T-helper 17 cell (primary cell): ENCODE data around the gene SERPINB8. TPM values are rescaled to one million over a fixed set of nuclear protein-coding genes. Genes with fewer than 3 reads are reported as not detected.

Experiments used
- ATAC-seq: fragments of 150-1000 bp; cut with Tn5 transposase; 2 replicates; pipeline ENCODE4 v1.10.0; 2021; ENCODE audit warnings: mild to moderate bottlenecking, moderate library complexity
- DNase-seq, 3 donors: peaks; one replicate each; pipeline versions ENCODE4 v3.0.0 to v3.0.0-alpha.2; 2020 to 2021
- H3K9me3 ChIP-seq: one replicate; pipeline ENCODE4 v1.7.0; 2013; ENCODE audit warnings: low read length, mild to moderate bottlenecking; ENCODE audit not compliant: control insufficient read depth, poor library complexity, severe bottlenecking
- H3K27ac Mint-ChIP-seq: one replicate; pipeline ENCODE4 v1.8.0; 2022; ENCODE audit warnings: mild to moderate bottlenecking, moderate library complexity, mixed read lengths
- H3K27me3 Mint-ChIP-seq: one replicate; pipeline ENCODE4 v1.8.0; 2022; ENCODE audit warnings: mixed read lengths
- H3K36me3 Mint-ChIP-seq: one replicate; pipeline ENCODE4 v1.8.0; 2022; ENCODE audit warnings: low read depth, mixed read lengths
- H3K4me1 Mint-ChIP-seq: one replicate; pipeline ENCODE4 v1.8.0; 2022; ENCODE audit warnings: mild to moderate bottlenecking, mixed read lengths
- H3K4me3 Mint-ChIP-seq: one replicate; pipeline ENCODE4 v1.8.0; 2022; ENCODE audit warnings: mild to moderate bottlenecking, moderate library complexity, mixed read lengths
- total RNA-seq, 4 donors: library from RNA in 2 of 4; stranded (reverse) in 2 of 4; gene quantifications; one replicate each; pipeline ENCODE4 v1.2.3 and lab custom pipeline; 2022 to 2026

The SERPINB8 gene
- total RNA-seq, 2 donors from 2014 or later = 6.7 to 15.3 TPM

- Mint-ChIP-seq H3K4me3 (no peak overlapping the region), H3K27ac (no peak overlapping the region), H3K4me1 (peaks cover 19% of the 10 kb centered on the region), H3K27me3 (peaks cover 13% of the 10 kb centered on the region), H3K36me3 (no peaks in the 10 kb centered on the region)
- DNase-seq = no peak
- ATAC-seq = no peak
- no peaks in the 10 kb centered on the region for H3K9me3 ChIP-seq
These were observed 5.7 kb downstream of the SERPINB8 start for GRCh38 chr18:63975628-63976027.

- peaks cover 4% of the 10 kb centered on the region for H3K27me3 Mint-ChIP-seq
- no peak overlapping the region for H3K27ac Mint-ChIP-seq
- no peak for DNase-seq
- H3K4me1 Mint-ChIP-seq = peaks cover 15% of the 10 kb centered on the region
- H3K9me3 ChIP-seq = no peaks in the 10 kb centered on the region
- ATAC-seq = no peak
- no peak overlapping the region for H3K4me3 Mint-ChIP-seq
- peaks cover 4% of the 10 kb centered on the region for H3K36me3 Mint-ChIP-seq
These were observed 7.2 kb downstream of the SERPINB8 start for GRCh38 chr18:63977040-63977439.

GRCh38 chr18:63979409-63979920 lies 9.6 kb downstream of the SERPINB8 start:
- H3K36me3 Mint-ChIP-seq = peaks cover 8% of the 10 kb centered on the region
- peak overlapping the region; percentile 45 for H3K27ac Mint-ChIP-seq
- peaks cover 14% of the 10 kb centered on the region for H3K4me1 Mint-ChIP-seq
- H3K27me3 Mint-ChIP-seq = peaks cover 4% of the 10 kb centered on the region
- no peak for DNase-seq
- H3K9me3 ChIP-seq = no peaks in the 10 kb centered on the region
- peak; percentile 66 for ATAC-seq
- H3K4me3 Mint-ChIP-seq = peak overlapping the region; percentile 15

GRCh38 chr18:63980027-63980426 lies 10.1 kb downstream of the SERPINB8 start:
- H3K4me1 Mint-ChIP-seq = peaks cover 14% of the 10 kb centered on the region
- H3K9me3 ChIP-seq = no peaks in the 10 kb centered on the region
- H3K36me3 Mint-ChIP-seq = peaks cover 8% of the 10 kb centered on the region
- peaks cover 4% of the 10 kb centered on the region for H3K27me3 Mint-ChIP-seq
- peak overlapping the region; percentile 45 for H3K27ac Mint-ChIP-seq
- DNase-seq = no peak
- no peak overlapping the region for H3K4me3 Mint-ChIP-seq
- no peak for ATAC-seq

GRCh38 chr18:63980896-63981460 lies 11.1 kb downstream of the SERPINB8 start:
- Mint-ChIP-seq H3K27me3 (peaks cover 4% of the 10 kb centered on the region), H3K36me3 (peaks cover 8% of the 10 kb centered on the region), H3K4me3 (no peak overlapping the region), H3K4me1 (peaks cover 14% of the 10 kb centered on the region), H3K27ac (no peak overlapping the region)
- ATAC-seq (no peak), DNase-seq (no peak)
- H3K9me3 ChIP-seq = no peaks in the 10 kb centered on the region

GRCh38 chr18:63981719-63982118 lies 11.8 kb downstream of the SERPINB8 start:
- H3K4me3 Mint-ChIP-seq = no peak overlapping the region
- no peaks in the 10 kb centered on the region for H3K9me3 ChIP-seq
- no peak for DNase-seq
- ATAC-seq = no peak
- H3K27me3 Mint-ChIP-seq = peaks cover 4% of the 10 kb centered on the region
- peaks cover 14% of the 10 kb centered on the region for H3K4me1 Mint-ChIP-seq
- H3K36me3 Mint-ChIP-seq = peaks cover 8% of the 10 kb centered on the region
- H3K27ac Mint-ChIP-seq = no peak overlapping the region

GRCh38 chr18:63982361-63982760 lies 12.5 kb downstream of the SERPINB8 start:
- no peaks in the 10 kb centered on the region for H3K9me3 ChIP-seq
- ATAC-seq (no peak), DNase-seq (no peak)
- Mint-ChIP-seq H3K4me1 (peaks cover 14% of the 10 kb centered on the region), H3K4me3 (no peak overlapping the region), H3K27ac (no peak overlapping the region), H3K27me3 (peaks cover 4% of the 10 kb centered on the region), H3K36me3 (peaks cover 8% of the 10 kb centered on the region)

- Mint-ChIP-seq H3K4me1 (no peaks in the 10 kb centered on the region), H3K4me3 (no peak overlapping the region), H3K27me3 (no peaks in the 10 kb centered on the region), H3K27ac (no peak overlapping the region), H3K36me3 (peaks cover 4% of the 10 kb centered on the region)
- DNase-seq = no peak
- no peak for ATAC-seq
- no peaks in the 10 kb centered on the region for H3K9me3 ChIP-seq
These were observed 17.0 kb downstream of the SERPINB8 start for GRCh38 chr18:63986885-63987284.

- ATAC-seq = no peak
- DNase-seq = no peak
- no peak overlapping the region for H3K27ac Mint-ChIP-seq
- no peak overlapping the region for H3K4me3 Mint-ChIP-seq
- H3K9me3 ChIP-seq = no peaks in the 10 kb centered on the region
- H3K36me3 Mint-ChIP-seq = peaks cover 2% of the 10 kb centered on the region
- H3K27me3 Mint-ChIP-seq = peaks cover 4% of the 10 kb centered on the region
- no peaks in the 10 kb centered on the region for H3K4me1 Mint-ChIP-seq
These were observed 17.9 kb downstream of the SERPINB8 start for GRCh38 chr18:63987743-63988142.

GRCh38 chr18:63992751-63993150 lies 22.9 kb downstream of the SERPINB8 start:
- peaks cover 5% of the 10 kb centered on the region for H3K9me3 ChIP-seq
- no peak for ATAC-seq
- H3K4me3 Mint-ChIP-seq = no peak overlapping the region
- no peak overlapping the region for H3K27ac Mint-ChIP-seq
- H3K4me1 Mint-ChIP-seq = no peaks in the 10 kb centered on the region
- DNase-seq = no peak
- peaks cover 4% of the 10 kb centered on the region for H3K27me3 Mint-ChIP-seq
- H3K36me3 Mint-ChIP-seq = no peaks in the 10 kb centered on the region

GRCh38 chr18:63994783-63995399 lies 25.0 kb downstream of the SERPINB8 start:
- DNase-seq (peak; percentile 18 to 26 (median 19)), ATAC-seq (no peak)
- peaks cover 5% of the 10 kb centered on the region for H3K9me3 ChIP-seq
- H3K4me3 Mint-ChIP-seq = no peak overlapping the region
- H3K4me1 Mint-ChIP-seq = no peaks in the 10 kb centered on the region
- peaks cover 4% of the 10 kb centered on the region for H3K27me3 Mint-ChIP-seq
- no peaks in the 10 kb centered on the region for H3K36me3 Mint-ChIP-seq
- H3K27ac Mint-ChIP-seq = no peak overlapping the region

- peaks cover 5% of the 10 kb centered on the region for H3K9me3 ChIP-seq
- DNase-seq = no peak
- H3K4me1 Mint-ChIP-seq = no peaks in the 10 kb centered on the region
- H3K36me3 Mint-ChIP-seq = no peaks in the 10 kb centered on the region
- H3K27me3 Mint-ChIP-seq = peaks cover 9% of the 10 kb centered on the region
- ATAC-seq = no peak
- no peak overlapping the region for H3K4me3 Mint-ChIP-seq
- no peak overlapping the region for H3K27ac Mint-ChIP-seq
These were observed 27.2 kb downstream of the SERPINB8 start for GRCh38 chr18:63997041-63997440.

GRCh38 chr18:63997606-63998005 lies 27.7 kb downstream of the SERPINB8 start:
- ATAC-seq (no peak), DNase-seq (no peak)
- H3K9me3 ChIP-seq = peaks cover 5% of the 10 kb centered on the region
- H3K4me1 Mint-ChIP-seq = no peaks in the 10 kb centered on the region
- H3K27me3 Mint-ChIP-seq = peaks cover 8% of the 10 kb centered on the region
- H3K27ac Mint-ChIP-seq = no peak overlapping the region
- H3K4me3 Mint-ChIP-seq = no peak overlapping the region
- no peaks in the 10 kb centered on the region for H3K36me3 Mint-ChIP-seq

- peaks cover 4% of the 10 kb centered on the region for H3K36me3 Mint-ChIP-seq
- H3K27ac Mint-ChIP-seq = no peak overlapping the region
- ATAC-seq (no peak), DNase-seq (no peak)
- H3K4me3 Mint-ChIP-seq = no peak overlapping the region
- peaks cover 5% of the 10 kb centered on the region for H3K9me3 ChIP-seq
- peaks cover 7% of the 10 kb centered on the region for H3K27me3 Mint-ChIP-seq
- H3K4me1 Mint-ChIP-seq = no peaks in the 10 kb centered on the region
These were observed 30.0 kb downstream of the SERPINB8 start for GRCh38 chr18:63999871-64000270.
